ENCODE data around the gene LIN7B.

Gene LIN7B

GRCh38 chr19:49101160-49101559, 13.0 kb upstream of the LIN7B start:
- Histone ChIP-seq H3K4me1 (no peaks in the 10 kb centered on the region), H3K27ac (no peak overlapping the region), H3K27me3 (ENCODE audit: control insufficient read depth, insufficient read depth, low read length) (no peaks in the 10 kb centered on the region), H2AFZ (no peak overlapping the region), H3K9me3 (ENCODE audit: control insufficient read depth, low read length) (no peaks in the 10 kb centered on the region), H3K79me2 (peaks cover 20% of the 10 kb centered on the region), H3K36me3 (ENCODE audit: control insufficient read depth, insufficient read depth, low read length) (no peaks in the 10 kb centered on the region), H3K9ac (no peak overlapping the region), H3K4me2 (ENCODE audit: low read length) (no peak overlapping the region), H3K4me3 (ENCODE audit: low read depth, low read length) (no peak overlapping the region)
- TF ChIP-seq, protein P1, sequence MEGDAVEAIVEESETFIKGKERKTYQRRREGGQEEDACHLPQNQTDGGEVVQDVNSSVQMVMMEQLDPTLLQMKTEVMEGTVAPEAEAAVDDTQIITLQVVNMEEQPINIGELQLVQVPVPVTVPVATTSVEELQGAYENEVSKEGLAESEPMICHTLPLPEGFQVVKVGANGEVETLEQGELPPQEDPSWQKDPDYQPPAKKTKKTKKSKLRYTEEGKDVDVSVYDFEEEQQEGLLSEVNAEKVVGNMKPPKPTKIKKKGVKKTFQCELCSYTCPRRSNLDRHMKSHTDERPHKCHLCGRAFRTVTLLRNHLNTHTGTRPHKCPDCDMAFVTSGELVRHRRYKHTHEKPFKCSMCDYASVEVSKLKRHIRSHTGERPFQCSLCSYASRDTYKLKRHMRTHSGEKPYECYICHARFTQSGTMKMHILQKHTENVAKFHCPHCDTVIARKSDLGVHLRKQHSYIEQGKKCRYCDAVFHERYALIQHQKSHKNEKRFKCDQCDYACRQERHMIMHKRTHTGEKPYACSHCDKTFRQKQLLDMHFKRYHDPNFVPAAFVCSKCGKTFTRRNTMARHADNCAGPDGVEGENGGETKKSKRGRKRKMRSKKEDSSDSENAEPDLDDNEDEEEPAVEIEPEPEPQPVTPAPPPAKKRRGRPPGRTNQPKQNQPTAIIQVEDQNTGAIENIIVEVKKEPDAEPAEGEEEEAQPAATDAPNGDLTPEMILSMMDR (IDR thresholded peaks at IDR 0.05), result no peak

- no peak overlapping the region for H2AFZ ChIP-seq
- TF ChIP-seq, protein P1 (IDR thresholded peaks at IDR 0.05), result no peak
- H3K27me3 ChIP-seq (ENCODE audit: control insufficient read depth, insufficient read depth, low read length), result no peaks in the 10 kb centered on the region
- H3K4me1 ChIP-seq, result no peaks in the 10 kb centered on the region
- no peak overlapping the region for H3K4me2 ChIP-seq (ENCODE audit: low read length)
- H3K9me3 ChIP-seq (ENCODE audit: control insufficient read depth, low read length), result no peaks in the 10 kb centered on the region
- H3K9ac ChIP-seq, result no peak overlapping the region
- H3K79me2 ChIP-seq, result peaks cover 20% of the 10 kb centered on the region
- no peak overlapping the region for H3K4me3 ChIP-seq (ENCODE audit: low read depth, low read length)
- H3K27ac ChIP-seq, result no peak overlapping the region
- H3K36me3 ChIP-seq (ENCODE audit: control insufficient read depth, insufficient read depth, low read length), result no peaks in the 10 kb centered on the region
Measured at GRCh38 chr19:49102303-49102702, 11.9 kb upstream of the LIN7B start.

DNA sequence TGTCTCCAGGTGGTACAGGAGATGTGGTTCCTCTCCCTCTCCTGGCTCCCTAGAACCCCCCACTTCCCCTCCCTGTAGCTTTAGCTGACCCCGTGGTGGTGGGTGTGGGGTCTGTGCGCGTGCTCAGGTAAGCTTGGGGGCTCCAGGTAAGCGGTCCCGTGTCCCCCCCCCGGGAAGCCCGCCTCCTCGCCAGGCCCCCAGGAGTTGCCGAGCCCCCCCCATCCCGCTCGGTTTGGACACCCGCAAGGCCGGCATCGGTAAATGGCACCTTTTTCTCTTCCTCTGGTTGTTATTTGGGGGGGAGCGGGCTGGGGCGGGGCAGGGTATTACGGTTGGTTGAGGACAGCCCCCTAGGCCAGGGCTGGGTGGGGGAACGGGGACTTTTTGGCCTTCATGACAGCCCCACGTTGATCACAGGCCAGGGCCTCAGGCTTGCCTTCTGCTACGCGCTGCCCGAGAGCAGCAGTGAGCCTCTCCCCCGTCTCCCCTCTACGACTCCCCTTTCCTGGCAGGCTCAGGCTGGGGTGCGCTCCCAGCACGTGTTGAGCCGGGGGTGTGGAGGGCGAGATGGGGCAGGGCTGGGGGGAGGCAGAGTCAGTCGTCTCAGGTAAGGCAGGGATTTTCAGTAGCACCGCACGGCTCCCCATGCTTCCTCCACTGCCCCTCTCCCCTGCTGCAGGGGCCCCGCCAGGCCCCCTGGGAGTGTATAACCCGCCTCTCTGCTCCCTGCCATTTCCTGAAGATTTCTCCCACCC, 10.7 kb upstream of the LIN7B start:
- Histone ChIP-seq H3K4me1 (no peaks in the 10 kb centered on the region), H3K4me3 (ENCODE audit: low read depth, low read length) (no peak overlapping the region), H2AFZ (no peak overlapping the region), H3K9ac (no peak overlapping the region), H3K9me3 (ENCODE audit: control insufficient read depth, low read length) (no peaks in the 10 kb centered on the region), H3K4me2 (ENCODE audit: low read length) (no peak overlapping the region), H3K27ac (no peak overlapping the region), H3K79me2 (peaks cover 14% of the 10 kb centered on the region), H3K36me3 (ENCODE audit: control insufficient read depth, insufficient read depth, low read length) (no peaks in the 10 kb centered on the region), H3K27me3 (ENCODE audit: control insufficient read depth, insufficient read depth, low read length) (no peaks in the 10 kb centered on the region)
- TF ChIP-seq, protein P1 (IDR thresholded peaks at IDR 0.05), result no peak

DNA sequence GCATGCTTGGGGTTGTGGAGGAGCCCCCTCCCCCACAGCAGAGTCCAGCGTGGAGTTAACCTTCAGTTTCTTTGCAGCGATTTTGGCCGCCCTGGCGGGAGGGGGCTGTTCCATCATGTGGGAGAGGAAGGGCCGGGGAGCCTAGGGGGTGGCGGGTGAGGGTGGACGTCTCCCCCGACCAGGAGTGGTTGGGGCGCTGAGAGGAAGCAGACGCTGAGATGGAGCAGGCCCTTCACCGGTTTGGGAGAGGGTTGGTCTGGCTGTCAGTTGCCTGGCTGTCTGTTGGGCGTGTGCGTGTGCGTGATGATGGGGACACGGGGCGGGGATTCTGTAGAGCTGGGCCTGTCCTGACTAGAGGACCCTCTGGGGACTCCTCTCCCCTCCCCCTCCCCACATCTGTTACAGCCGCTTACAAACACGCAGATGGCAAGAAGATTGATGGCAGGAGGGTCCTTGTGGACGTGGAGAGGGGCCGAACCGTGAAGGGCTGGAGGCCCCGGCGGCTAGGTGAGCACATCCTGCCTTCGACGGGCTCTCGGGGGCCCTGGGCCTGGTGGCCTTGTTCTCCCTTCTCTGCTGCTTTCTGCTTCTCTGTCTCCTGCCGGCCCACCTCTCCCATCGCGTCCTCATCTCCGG, 9.8 kb upstream of the LIN7B start:
- H3K4me1 ChIP-seq, result no peaks in the 10 kb centered on the region
- no peaks in the 10 kb centered on the region for H3K9me3 ChIP-seq (ENCODE audit: control insufficient read depth, low read length)
- H3K9ac ChIP-seq, result no peak overlapping the region
- H3K79me2 ChIP-seq, result peaks cover 6% of the 10 kb centered on the region
- H3K4me2 ChIP-seq (ENCODE audit: low read length), result no peak overlapping the region
- no peaks in the 10 kb centered on the region for H3K36me3 ChIP-seq (ENCODE audit: control insufficient read depth, insufficient read depth, low read length)
- no peak overlapping the region for H3K4me3 ChIP-seq (ENCODE audit: low read depth, low read length)
- H3K27me3 ChIP-seq (ENCODE audit: control insufficient read depth, insufficient read depth, low read length), result no peaks in the 10 kb centered on the region
- no peak overlapping the region for H2AFZ ChIP-seq
- no peak overlapping the region for H3K27ac ChIP-seq
- TF ChIP-seq, protein P1 (IDR thresholded peaks at IDR 0.05), result no peak

Measured in parathyroid adenoma (tissue), 2 donors.